Measurements from ENCODE around the gene HPF1. TPM values are rescaled to one million over a fixed set of nuclear protein-coding genes. Genes with fewer than 3 reads are reported as not detected.

The HPF1 gene
- total and polyA plus RNA-seq, 2 of the 8 experiments (the other 6 are each of a cell fraction or from before 2014, with no cell fraction given) = 14.1 to 32.5 TPM

DNA sequence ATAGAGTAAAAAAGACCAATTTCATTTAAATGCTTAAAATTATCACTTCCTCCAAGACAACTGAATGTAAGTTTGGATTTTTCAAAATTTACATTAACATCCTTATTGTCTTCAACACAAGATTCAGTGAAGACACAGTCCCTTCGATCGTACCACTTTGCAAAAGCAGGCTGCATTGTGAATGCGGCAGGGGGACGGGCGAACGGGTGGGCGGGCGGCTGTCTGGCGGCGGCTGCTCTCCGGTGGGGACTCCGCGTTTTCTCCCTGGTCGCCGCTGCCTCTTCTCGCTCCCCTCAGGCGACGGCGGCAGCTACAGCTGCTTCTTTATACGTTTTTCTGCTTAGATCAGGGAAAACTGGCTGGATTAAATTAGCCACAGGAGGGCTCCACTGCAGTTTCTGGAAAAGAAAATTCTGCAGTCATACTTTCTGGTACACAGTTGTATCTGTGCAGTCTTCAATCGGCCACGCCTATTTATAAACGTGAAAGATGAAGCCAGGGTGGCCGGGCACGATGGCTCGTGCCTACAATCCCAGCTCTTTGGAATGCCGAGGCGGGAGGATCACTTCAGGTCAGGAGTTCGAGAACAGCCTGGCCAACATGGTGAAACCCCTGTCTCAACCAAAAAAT lies 33.9 kb upstream of the HPF1 start (continued):
- TF ChIP-seq, protein P1, sequence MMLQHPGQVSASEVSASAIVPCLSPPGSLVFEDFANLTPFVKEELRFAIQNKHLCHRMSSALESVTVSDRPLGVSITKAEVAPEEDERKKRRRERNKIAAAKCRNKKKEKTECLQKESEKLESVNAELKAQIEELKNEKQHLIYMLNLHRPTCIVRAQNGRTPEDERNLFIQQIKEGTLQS (IDR thresholded peaks at IDR 0.05; ENCODE audit: insufficient read depth, low read depth, low read length) = no peak
- TF ChIP-seq RNF2 (IDR thresholded peaks at IDR 0.05; ENCODE audit: borderline replicate concordance, low read depth, low read length, missing control alignments, poor library complexity, severe bottlenecking) (no peak), NANOG (IDR thresholded peaks at IDR 0.05; ENCODE audit: insufficient read depth, low read depth, low read length, poor library complexity, severe bottlenecking) (no peak), SIRT6 (IDR thresholded peaks at IDR 0.05; ENCODE audit: low read length) (no peak), JUND (IDR thresholded peaks at IDR 0.05; ENCODE audit: low read length) (no peak), CHD2 (IDR thresholded peaks at IDR 0.05; ENCODE audit: low read length) (no peak), SP1 (IDR thresholded peaks at IDR 0.05; ENCODE audit: low read depth, low read length) (no peak), POU5F1 (IDR thresholded peaks at IDR 0.05; ENCODE audit: low read depth, low read length) (no peak), MAFK (IDR thresholded peaks at IDR 0.05; ENCODE audit: low read depth, low read length) (peak; percentile 55; the same call in 1 of the 2 replicates), ASH2L (IDR thresholded peaks at IDR 0.05; ENCODE audit: low read length) (no peak), RXRA (IDR thresholded peaks at IDR 0.05; ENCODE audit: insufficient read depth, low read depth, low read length) (no peak), KDM5A (IDR thresholded peaks at IDR 0.05; ENCODE audit: low read length) (no peak), PHF8 (conservative IDR thresholded peaks at IDR 0.05; ENCODE audit: low read depth, low read length) (no peak), ZNF274 (IDR thresholded peaks at IDR 0.05; ENCODE audit: borderline replicate concordance, extremely low read depth, low read length) (no peak), SIX5 (IDR thresholded peaks at IDR 0.05; ENCODE audit: low read depth, low read length) (no peak), HDAC6 (IDR thresholded peaks at IDR 0.05; ENCODE audit: low read depth, low read length) (no peak), BRCA1 (IDR thresholded peaks at IDR 0.05; ENCODE audit: low read depth, low read length) (no peak), EZH2 (IDR thresholded peaks at IDR 0.05; ENCODE audit: low read depth, low read length, severe bottlenecking) (no peak), CEBPB (IDR thresholded peaks at IDR 0.05; ENCODE audit: low read depth, low read length) (no peak), POLR2A (IDR thresholded peaks at IDR 0.05; ENCODE audit: control extremely low read depth in 1 of 2, low read depth in 2 of 2, low read length in 2 of 2) (no peak), JUN (IDR thresholded peaks at IDR 0.05; ENCODE audit: low read depth, low read length) (no peak)
- TF ChIP-seq, protein P2, sequence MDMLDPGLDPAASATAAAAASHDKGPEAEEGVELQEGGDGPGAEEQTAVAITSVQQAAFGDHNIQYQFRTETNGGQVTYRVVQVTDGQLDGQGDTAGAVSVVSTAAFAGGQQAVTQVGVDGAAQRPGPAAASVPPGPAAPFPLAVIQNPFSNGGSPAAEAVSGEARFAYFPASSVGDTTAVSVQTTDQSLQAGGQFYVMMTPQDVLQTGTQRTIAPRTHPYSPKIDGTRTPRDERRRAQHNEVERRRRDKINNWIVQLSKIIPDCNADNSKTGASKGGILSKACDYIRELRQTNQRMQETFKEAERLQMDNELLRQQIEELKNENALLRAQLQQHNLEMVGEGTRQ (IDR thresholded peaks at IDR 0.05; ENCODE audit: low read length) = no peak
- TF ChIP-seq, protein P3, sequence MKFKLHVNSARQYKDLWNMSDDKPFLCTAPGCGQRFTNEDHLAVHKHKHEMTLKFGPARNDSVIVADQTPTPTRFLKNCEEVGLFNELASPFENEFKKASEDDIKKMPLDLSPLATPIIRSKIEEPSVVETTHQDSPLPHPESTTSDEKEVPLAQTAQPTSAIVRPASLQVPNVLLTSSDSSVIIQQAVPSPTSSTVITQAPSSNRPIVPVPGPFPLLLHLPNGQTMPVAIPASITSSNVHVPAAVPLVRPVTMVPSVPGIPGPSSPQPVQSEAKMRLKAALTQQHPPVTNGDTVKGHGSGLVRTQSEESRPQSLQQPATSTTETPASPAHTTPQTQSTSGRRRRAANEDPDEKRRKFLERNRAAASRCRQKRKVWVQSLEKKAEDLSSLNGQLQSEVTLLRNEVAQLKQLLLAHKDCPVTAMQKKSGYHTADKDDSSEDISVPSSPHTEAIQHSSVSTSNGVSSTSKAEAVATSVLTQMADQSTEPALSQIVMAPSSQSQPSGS (IDR thresholded peaks at IDR 0.05; ENCODE audit: low read length) = no peak
